Activated CD8-positive, alpha-beta memory T cell treated with anti-CD3 and anti-CD28 coated beads, Interleukin-2, amount 50 U/mL, for 24 hours (primary cell): ENCODE data around the gene RAB5A.
A peak's percentile ranks its signal among the peaks of the same experiment; 100 is the strongest.
"Not testable (repeated sequence)": the region's sequence is repeated elsewhere in the genome, so short reads cannot be mapped to it uniquely, and the experiment has no call there.

Experiments used
- DNase-seq: peaks from one replicate; pipeline ENCODE4 v3.0.0-alpha.2; 2020; ENCODE audit errors: extremely low read depth

The RAB5A gene

GRCh38 chr3:19946832-19947548 is at the start of gene RAB5A:
Gene RAB5A (plus strand): TSS chr3:19947097. CDS start chr3:19950899, 3,802 bp downstream.
- peak; percentile 94 for DNase-seq

DNA sequence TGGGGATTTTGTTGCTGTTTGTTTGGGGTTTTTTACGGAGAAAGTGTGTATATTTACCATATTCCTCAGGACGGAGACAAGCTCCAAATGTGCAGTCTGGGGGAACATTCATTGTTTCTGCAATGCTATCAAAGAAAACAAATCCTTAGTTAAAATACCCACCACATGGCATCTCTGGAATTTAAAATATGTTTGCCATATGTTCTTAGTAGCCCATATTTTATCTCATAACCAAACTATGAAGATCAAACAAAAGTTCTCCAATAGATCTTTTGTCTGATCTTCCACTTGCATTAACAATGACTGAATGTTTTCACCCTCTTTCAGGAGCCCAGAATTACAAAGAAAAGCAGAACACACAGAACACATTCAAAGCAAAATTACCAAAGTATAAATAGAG is 48.2 kb upstream of the RAB5A start:
- DNase-seq = no peak

- no peak for DNase-seq
Observed at GRCh38 chr3:19899264-19899663, 47.6 kb upstream of the RAB5A start.

- DNase-seq = not testable (repeated sequence)
Observed at GRCh38 chr3:19899833-19900232, 47.1 kb upstream of the RAB5A start.

GRCh38 chr3:19901337-19901736 is 45.6 kb upstream of the RAB5A start:
- no peak for DNase-seq

- DNase-seq = no peak
Observed at GRCh38 chr3:19901918-19902317, 45.0 kb upstream of the RAB5A start.

DNA sequence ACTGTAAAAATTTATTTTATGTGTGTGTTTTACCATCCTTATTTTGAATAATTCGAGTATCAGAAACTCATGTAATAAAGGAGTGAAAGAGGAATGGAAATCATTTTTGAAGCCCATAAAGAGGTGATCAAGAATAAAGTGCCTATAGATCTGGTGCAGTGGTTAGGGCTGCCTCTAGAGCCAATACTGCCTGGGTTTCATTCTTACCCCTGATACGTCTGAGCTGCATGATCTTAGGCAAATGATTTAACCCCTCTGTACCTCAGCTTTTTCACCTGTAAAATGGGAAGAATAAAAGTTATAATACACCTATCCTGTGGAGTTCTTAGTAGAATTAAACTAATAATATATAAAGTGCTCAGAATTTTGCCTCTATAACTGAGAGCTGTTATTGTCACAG is 43.2 kb upstream of the RAB5A start:
- DNase-seq = no peak

GRCh38 chr3:19907523-19907922 is 39.4 kb upstream of the RAB5A start:
- DNase-seq = no peak

DNA sequence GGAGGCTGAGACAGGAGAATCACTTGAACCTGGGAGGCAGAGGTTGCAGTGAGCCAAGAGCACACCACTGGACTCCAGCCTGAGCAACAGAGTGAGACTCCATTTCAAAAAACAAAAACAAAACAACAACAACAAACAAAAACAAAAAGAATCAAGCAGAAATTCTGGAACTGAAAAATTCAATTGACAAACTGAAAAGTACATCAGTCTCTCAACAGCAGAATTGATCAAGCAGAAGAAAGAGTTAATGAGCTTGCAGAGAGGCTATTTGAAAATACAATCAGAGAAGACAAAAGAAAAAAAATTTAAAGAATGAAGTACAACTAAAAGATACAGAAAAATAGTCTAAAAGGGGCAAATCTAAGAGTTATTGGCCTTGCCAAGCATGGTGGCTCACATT is 35.4 kb upstream of the RAB5A start:
- DNase-seq = no peak

DNA sequence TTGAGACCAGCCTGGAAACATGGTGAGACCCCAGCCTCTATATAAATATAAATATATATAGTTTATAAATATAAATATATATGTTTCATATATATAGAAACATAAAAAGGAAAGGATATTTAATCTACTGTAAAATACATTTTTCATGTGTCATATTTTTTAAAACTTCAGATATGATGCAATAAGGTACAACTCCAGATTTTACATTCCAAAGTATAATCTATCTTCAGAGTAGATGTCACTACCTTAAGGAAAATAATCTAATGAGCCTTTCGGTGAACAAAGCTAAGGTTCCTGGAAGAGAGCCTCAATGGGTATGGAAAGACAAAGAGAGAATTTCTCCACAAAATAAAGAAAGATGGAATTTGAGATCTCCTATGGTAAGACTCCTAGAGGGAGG is 29.7 kb upstream of the RAB5A start:
- no peak for DNase-seq

GRCh38 chr3:19920401-19921080 is 26.4 kb upstream of the RAB5A start:
- no peak for DNase-seq

- DNase-seq = no peak
Observed at GRCh38 chr3:19931180-19931692, 15.7 kb upstream of the RAB5A start.

DNA sequence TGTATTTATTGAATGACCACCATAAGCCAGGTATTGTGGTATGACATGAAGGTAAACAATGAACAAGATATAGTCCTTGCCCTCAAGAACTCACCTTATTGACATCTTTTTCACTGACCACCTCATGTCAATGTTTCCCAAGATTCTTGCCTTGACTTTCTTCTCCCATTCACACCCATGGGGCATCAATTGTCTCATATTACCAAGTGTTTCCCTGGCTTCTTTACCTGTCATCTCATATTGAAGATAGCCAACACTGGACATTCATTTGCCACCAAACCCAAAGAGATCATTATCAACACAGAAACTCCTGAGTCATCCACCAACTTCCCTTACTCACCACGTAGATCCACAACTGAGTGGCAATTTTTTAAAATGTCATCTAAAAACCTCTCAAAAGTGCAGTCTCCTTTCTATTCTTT is 15.1 kb upstream of the RAB5A start:
- no peak for DNase-seq

GRCh38 chr3:19932422-19932821 is 14.5 kb upstream of the RAB5A start:
- DNase-seq = no peak

DNA sequence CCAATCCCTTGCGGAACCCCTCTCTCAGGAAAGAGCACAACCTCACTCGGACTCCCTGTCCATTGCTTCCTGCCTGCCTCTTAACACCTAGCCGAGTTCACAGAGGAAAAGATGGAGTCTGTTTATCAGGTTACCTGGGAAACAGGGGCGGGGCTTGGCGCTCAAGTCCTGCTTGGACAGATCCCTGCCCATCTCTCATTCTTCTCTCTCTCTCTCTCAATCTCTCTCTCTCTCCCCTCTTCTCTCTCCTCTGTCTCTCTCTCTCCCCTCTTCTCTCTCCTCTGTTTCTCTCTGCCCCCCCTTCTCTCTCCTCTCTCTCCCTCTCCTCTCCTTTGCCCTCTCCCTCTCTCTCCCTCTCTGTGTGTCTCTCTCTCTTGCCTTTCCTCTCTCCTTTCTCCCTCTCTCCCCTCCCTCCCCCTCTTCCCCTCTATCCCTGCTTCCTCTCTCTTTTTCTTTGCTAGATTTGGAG is 12.8 kb upstream of the RAB5A start, which contains the start of gene EFHB:
TSS of gene EFHB (minus strand) at position 120 of the 469 bp plus-strand sequence. CDS start 199 bp downstream, outside the sequence.
- DNase-seq = no peak

- no peak for DNase-seq
Observed at GRCh38 chr3:19937459-19938294, 9.2 kb upstream of the RAB5A start.

GRCh38 chr3:19938295-19938627 is 8.6 kb upstream of the RAB5A start:
- DNase-seq = no peak

- DNase-seq = no peak
Observed at GRCh38 chr3:19940643-19941042, 6.3 kb upstream of the RAB5A start.

DNA sequence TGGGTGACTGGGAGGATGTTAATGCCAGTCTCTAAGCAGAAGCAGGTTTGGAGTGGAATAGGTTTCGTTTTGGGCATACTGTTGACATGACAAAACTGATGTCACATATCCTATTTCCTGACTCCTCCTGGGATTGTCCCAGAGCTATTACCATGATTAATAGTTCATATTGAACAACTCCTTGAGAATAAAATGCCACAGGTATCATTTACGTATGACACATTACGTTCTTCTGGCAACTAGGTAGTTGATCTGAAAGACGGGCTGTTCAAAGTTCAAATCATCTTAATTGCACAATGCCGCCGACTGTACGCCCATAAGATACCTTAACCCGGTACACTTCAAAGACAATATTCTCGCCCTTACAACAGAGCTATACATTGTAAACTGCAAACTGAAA is 1.4 kb upstream of the RAB5A start:
- DNase-seq = no peak

DNA sequence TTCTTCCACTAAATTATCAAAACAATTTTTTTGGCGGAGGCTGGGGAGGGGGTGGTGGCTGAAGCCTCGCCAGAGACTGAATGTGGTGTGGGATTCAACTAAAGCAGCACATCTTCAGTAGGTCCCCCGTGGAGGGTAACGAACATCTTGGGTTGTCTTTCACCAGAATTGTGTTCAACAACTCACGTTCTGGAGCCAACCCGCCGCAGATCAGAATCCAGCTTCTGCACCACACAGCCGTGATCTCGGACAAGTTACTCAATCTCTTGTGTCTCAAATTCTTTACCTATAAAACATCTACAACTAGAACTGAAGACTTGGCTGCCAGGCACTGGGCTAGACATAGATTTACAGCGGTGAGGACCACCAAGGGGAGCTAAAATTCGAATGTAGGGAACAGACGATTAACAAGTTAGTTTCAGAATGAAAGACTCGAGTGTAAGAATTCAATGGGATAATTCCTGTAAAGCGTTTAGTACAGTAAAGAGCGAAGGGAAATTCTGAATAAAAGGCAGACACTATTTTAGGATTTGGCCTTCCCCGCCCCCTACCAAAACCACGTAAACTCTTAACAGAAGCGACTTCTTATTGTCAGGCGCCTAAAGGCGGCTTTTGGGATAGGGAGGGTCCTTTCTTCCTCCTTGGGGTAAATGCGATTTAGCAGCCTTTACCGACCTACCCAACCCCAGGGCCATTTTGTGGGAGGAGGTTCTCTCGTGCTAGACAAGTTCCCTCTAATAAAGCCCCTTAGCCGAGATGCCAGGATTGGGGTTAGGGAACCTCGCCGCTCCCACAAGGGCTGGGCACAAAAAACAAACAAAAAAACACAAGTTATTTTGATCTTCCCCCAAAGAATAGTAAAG is 697 bp upstream of the RAB5A start:
- no peak for DNase-seq

DNA sequence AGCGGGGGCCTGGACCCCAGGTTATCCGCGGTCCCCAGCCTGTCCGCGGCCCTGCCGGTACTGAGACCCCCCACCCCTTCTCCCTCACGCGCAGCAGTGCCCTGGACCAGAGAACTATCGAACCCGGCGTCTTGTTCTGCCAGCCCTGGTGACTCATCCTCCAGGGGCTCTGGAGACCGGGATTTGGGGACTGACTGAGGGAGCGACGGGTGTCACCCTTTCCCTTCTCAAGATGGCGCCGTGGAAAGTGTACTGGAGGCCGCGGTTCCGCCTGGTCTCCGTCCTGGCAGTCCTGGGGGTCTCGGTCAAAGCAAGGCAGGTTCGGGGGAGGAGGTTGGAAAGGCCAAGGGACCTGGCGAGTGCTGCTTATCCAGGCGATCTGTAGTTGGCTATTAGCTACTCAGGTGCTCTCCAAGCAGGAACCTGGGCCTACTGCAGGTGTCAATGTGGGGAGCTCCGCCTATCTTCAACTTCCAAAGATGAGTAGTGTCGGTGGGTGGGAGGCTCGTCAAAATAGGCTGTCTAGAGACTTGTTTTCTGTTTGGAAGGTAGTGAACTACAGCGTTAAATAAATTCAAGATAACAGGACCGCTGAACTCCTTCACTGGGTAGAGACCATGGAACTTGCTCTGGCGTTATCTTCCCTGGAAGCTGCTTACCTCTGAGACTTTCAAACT is 790 bp downstream of the RAB5A start:
- DNase-seq = peak; percentile 10
